Gastroesophageal sphincter (tissue), 4 donors: ENCODE results near the gene FGD5. TPM values are rescaled to one million over a fixed set of nuclear protein-coding genes. Genes with fewer than 3 reads are reported as not detected.

ENCODE experiments used
- ATAC-seq: fragments of 150-250 bp; one replicate; pipeline ENCODE4 v1.9.1; 2016; ENCODE audit warnings: mild to moderate bottlenecking, moderate library complexity
- H3K27ac ChIP-seq, 4 donors: fragments of 200-600 bp; sonication (generic) in 3 of 4; 1 replicate in 3 of 4; 2 replicates in 1 of 4; pipeline ENCODE4 v1.5.1; 2016 to 2019
- H3K27me3 ChIP-seq: fragments of 200-600 bp; sonication (generic); one replicate; pipeline ENCODE4 v1.5.1; 2019
- H3K36me3 ChIP-seq, 2 donors: fragments of 200-600 bp; sonication (generic); one replicate each; pipeline ENCODE4 v1.5.1; 2019; ENCODE audit warnings: control low read depth in 1 of 2
- H3K4me1 ChIP-seq, 3 donors: fragments of 200-600 bp; sonication (generic); 1 replicate in 2 of 3; 2 replicates in 1 of 3; pipeline ENCODE4 v1.5.1; 2016 to 2019; ENCODE audit warnings: control low read depth in 2 of 3
- H3K4me3 ChIP-seq, 2 donors: fragments of 200-600 bp; sonication (generic); one replicate each; pipeline ENCODE4 v1.5.1; 2019; ENCODE audit warnings: mild to moderate bottlenecking in 1 of 2, moderate library complexity in 1 of 2
- H3K9me3 ChIP-seq, 3 donors: fragments of 200-600 bp; sonication (generic); one replicate each; pipeline ENCODE4 v1.5.1; 2017 to 2019; ENCODE audit warnings: control low read depth in 2 of 3
- EP300 ChIP-seq: sonication (generic); formaldehyde crosslinking; IDR thresholded peaks from one replicate; pipeline ENCODE4 v1.6.1; 2017; ENCODE audit warnings: antibody characterized with exemption, mild to moderate bottlenecking
- POLR2A ChIP-seq, 2 donors: fragments of 450-650 bp; IDR thresholded peaks; one replicate each; pipeline ENCODE4 v1.6.1; 2017; ENCODE audit warnings: antibody characterized with exemption in 2 of 2, mild to moderate bottlenecking in 2 of 2, moderate library complexity in 1 of 2
- POLR2AphosphoS5 ChIP-seq: sonication (generic); formaldehyde crosslinking; IDR thresholded peaks from one replicate; pipeline ENCODE4 v1.6.1; 2017; ENCODE audit warnings: antibody characterized with exemption
- WGBS, 2 donors: methylation state at CpG; one replicate each; pipeline ENCODE4 v1.1.5; 2018; ENCODE audit warnings: low coverage in 1 of 2; 5-methylcytosine and 5-hydroxymethylcytosine counted together
- total RNA-seq, 4 donors: library from RNA; depleted of rRNA; stranded (reverse); fragments of >200 nt; gene quantifications; one replicate each; pipeline ENCODE4 v1.1.0, GENCODE V29; 2016
- TF ChIP-seq, protein P1 (sequence below), 4 experiments: fragments of 200-600 bp in 2 of 4; fragments of 450-650 bp in 2 of 4; sonication (generic) in 1 of 4; IDR thresholded peaks; one replicate each; pipeline ENCODE4 v1.5.1; 2017 to 2019; ENCODE audit warnings: antibody characterized with exemption in 4 of 4, mild to moderate bottlenecking in 2 of 4, moderate library complexity in 2 of 4

FGD5 gene
- total RNA-seq, 4 donors from 2014 or later, result 16.1 to 18.7 (median 17.3) TPM

DNA sequence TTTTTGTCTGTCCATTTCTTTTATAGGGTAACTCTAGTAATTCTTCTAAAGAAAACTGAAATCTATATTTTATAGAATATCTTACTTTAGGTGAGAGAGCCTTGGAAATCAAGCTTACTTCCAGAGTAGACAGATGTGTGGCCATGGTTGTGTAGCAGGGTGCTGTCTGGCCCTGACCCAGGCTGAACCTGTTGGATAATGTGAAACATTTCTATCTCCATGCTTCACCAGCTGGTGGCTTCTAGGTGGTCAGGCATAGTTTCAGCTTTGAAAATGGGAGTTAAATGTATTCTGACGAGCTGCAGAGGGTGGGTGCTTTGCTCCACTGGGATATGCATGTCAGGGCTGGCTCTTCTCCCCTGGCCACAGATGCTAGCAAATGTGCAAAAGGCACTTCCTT, 107.8 kb downstream of the FGD5 start:
- no peak for ATAC-seq
- Histone ChIP-seq H3K36me3 (peaks cover 0 to 40% of the 10 kb centered on the region in 2 donors), H3K27me3 (no peaks in the 10 kb centered on the region), H3K9me3 (no peaks in the 10 kb centered on the region), H3K4me3 (no peak overlapping the region), H3K4me1 (peaks cover 0 to 1% (median 0%) of the 10 kb centered on the region in 3 donors), H3K27ac (no peak overlapping the region)
- 67% methylated on average over 1 of the region's 1 CpG; no CpG with 5 or more reads in 1 of the 2 donors for WGBS, 2 donors
- TF ChIP-seq EP300, result no peak
- no peak for TF ChIP-seq POLR2A (IDR thresholded peaks at IDR 0.05)
- TF ChIP-seq, protein P1, sequence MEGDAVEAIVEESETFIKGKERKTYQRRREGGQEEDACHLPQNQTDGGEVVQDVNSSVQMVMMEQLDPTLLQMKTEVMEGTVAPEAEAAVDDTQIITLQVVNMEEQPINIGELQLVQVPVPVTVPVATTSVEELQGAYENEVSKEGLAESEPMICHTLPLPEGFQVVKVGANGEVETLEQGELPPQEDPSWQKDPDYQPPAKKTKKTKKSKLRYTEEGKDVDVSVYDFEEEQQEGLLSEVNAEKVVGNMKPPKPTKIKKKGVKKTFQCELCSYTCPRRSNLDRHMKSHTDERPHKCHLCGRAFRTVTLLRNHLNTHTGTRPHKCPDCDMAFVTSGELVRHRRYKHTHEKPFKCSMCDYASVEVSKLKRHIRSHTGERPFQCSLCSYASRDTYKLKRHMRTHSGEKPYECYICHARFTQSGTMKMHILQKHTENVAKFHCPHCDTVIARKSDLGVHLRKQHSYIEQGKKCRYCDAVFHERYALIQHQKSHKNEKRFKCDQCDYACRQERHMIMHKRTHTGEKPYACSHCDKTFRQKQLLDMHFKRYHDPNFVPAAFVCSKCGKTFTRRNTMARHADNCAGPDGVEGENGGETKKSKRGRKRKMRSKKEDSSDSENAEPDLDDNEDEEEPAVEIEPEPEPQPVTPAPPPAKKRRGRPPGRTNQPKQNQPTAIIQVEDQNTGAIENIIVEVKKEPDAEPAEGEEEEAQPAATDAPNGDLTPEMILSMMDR (IDR thresholded peaks at IDR 0.05), result no peak
- TF ChIP-seq POLR2AphosphoS5, result no peak

DNA sequence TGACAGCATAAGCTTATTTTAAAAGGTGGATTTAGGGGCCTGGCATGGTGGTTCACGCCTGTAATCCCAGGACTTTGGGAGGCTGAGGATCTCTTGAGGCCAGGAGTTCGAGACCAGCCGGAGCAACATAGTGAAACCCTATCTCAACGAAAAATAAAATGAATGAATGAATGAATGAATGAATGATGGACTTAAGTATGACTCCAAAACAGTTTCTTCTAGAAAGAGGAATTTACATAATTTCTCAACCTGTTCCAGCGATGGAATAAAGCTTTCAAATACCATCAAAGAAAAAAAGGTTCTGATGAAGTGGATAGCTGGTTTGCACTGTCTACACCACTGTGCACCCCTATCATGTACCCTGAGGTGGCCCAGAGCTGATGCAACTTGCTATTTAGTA, 108.5 kb downstream of the FGD5 start:
- Histone ChIP-seq H3K27ac (no peak overlapping the region), H3K4me1 (no peaks in the 10 kb centered on the region), H3K36me3 (peaks cover 0 to 41% of the 10 kb centered on the region in 2 donors), H3K9me3 (no peaks in the 10 kb centered on the region), H3K4me3 (no peak overlapping the region), H3K27me3 (no peaks in the 10 kb centered on the region)
- ATAC-seq, result no peak
- 90 to 94% methylated on average over 5 of the region's 5 CpGs for WGBS, 2 donors
- TF ChIP-seq POLR2AphosphoS5 (no peak), EP300 (no peak), POLR2A (IDR thresholded peaks at IDR 0.05) (no peak)
- TF ChIP-seq, protein P1 (IDR thresholded peaks at IDR 0.05), result no peak

DNA sequence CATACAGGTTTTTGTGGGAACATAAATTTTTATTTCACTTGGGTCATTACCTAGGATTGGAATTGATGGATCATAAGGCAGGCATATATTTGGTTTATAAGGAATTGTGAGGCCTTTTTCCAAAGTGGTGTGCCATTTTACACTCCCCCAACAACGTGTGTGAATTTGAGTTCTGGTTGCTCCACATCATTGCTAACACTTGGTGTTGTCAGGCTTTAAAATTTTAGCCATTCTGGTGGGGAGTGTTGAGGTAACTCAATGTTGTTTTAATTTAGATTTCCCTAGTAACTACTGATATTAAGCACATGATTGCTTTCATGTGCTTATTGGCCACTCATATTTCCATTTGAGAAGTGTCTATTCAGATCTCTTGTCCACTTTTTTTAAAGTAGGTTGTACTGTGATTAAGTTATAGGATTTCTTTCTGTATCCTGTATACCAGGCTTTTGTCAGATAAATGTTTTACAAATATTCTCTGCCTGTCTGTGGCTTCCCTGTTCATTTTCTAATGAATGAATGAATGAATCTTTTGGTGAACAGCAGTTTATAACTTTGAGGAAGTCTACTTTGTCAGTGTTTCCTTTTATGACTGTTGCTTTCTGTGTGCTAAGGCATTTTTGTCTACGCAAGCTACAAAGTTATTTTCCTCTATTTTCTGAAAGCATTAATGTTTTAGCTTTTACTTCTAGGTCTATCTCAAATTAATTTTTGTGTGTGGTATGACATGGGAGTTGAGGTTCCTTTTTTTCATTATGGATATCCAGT, 110.7 kb downstream of the FGD5 start:
- Histone ChIP-seq H3K27ac (no peak overlapping the region), H3K4me1 (no peaks in the 10 kb centered on the region), H3K27me3 (no peaks in the 10 kb centered on the region), H3K9me3 (no peaks in the 10 kb centered on the region), H3K36me3 (peaks cover 0 to 44% of the 10 kb centered on the region in 2 donors), H3K4me3 (no peak overlapping the region)
- TF ChIP-seq EP300, result no peak
- TF ChIP-seq, protein P1 (IDR thresholded peaks at IDR 0.05), result no peak
- no peak for TF ChIP-seq POLR2A (IDR thresholded peaks at IDR 0.05)
- no peak for TF ChIP-seq POLR2AphosphoS5
- ATAC-seq, result no peak
- WGBS, 2 donors, result 82 to 85% methylated on average over 2 of the region's 2 CpGs

DNA sequence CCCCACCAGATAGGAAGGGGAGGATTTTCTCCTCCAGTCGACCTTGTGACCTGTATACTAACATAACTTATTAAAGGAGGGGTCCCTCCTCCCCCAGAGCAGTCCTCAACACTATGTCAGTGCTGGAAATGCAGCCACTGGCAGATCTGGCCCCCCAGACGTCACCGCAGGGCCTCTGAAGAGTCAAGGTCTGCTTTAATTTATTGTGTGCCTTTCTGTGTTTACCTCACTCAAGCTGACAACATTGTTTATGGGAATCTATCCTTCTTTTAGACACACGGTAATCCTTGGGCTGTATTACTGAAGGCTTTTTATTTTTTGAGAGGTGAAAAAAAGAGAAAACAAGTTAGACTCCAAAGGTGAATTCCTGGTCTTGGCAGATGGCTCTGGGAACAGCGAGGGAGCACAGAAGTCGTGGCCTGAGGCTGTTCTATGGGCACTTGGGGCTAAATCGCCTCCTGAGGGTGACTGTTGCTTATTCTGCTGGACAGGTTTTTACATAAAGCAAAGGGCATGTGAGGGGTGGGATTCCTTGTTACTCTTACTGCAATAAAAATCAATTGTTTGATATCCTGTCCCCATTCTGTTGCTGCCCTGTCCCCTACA, 115.2 kb downstream of the FGD5 start:
- no peaks in the 10 kb centered on the region for H3K9me3 ChIP-seq
- no peak overlapping the region for H3K27ac ChIP-seq
- WGBS, 2 donors, result 65 to 71% methylated on average over 5 to 7 of the region's 7 CpGs
- peaks cover 0 to 41% of the 10 kb centered on the region in 2 donors for H3K36me3 ChIP-seq
- no peaks in the 10 kb centered on the region for H3K27me3 ChIP-seq
- no peak overlapping the region for H3K4me3 ChIP-seq
- TF ChIP-seq EP300, result no peak
- TF ChIP-seq POLR2AphosphoS5, result no peak
- TF ChIP-seq, protein P1 (IDR thresholded peaks at IDR 0.05), result no peak
- no peak for TF ChIP-seq POLR2A (IDR thresholded peaks at IDR 0.05)
- H3K4me1 ChIP-seq, result no peaks in the 10 kb centered on the region
- ATAC-seq, result no peak
